Measurements from ENCODE around the gene TAF1.

Gene TAF1

DNA sequence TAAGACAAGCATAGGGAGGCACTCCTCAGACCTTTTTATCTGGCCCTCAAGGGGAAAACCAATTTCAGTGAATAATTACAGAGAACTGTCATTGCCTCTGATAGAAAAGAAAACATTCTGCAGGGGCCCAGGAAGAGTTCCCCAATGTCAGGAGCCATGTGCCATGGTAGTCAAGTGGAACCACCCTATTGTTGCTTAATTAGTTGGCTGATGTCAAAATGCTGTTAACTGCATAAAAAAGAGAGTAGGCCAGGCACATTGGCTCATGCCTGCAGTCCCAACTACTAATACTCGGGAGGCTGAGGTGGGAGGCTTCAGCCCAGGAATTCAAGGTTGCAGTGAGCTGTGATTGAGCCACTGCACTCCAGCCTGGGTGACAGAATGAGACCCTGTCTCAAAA lies 138.2 kb downstream of the TAF1 start:
- TF ChIP-seq, protein P1, sequence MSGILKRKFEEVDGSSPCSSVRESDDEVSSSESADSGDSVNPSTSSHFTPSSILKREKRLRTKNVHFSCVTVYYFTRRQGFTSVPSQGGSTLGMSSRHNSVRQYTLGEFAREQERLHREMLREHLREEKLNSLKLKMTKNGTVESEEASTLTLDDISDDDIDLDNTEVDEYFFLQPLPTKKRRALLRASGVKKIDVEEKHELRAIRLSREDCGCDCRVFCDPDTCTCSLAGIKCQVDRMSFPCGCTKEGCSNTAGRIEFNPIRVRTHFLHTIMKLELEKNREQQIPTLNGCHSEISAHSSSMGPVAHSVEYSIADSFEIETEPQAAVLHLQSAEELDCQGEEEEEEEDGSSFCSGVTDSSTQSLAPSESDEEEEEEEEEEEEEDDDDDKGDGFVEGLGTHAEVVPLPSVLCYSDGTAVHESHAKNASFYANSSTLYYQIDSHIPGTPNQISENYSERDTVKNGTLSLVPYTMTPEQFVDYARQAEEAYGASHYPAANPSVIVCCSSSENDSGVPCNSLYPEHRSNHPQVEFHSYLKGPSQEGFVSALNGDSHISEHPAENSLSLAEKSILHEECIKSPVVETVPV (CRISPR knock-in tag; IDR thresholded peaks at IDR 0.05): no peak
- TF ChIP-seq ZFP3 (CRISPR knock-in tag; IDR thresholded peaks at IDR 0.05) (no peak), ZNF70 (CRISPR knock-in tag; IDR thresholded peaks at IDR 0.05) (no peak), ZC3H10 (CRISPR knock-in tag; IDR thresholded peaks at IDR 0.05) (no peak), ZNF8 (CRISPR knock-in tag; IDR thresholded peaks at IDR 0.05) (no peak), RARB (CRISPR knock-in tag; IDR thresholded peaks at IDR 0.05) (no peak), OSR1 (CRISPR knock-in tag; IDR thresholded peaks at IDR 0.05) (no peak), POU6F1 (CRISPR knock-in tag; IDR thresholded peaks at IDR 0.05; ENCODE audit: borderline replicate concordance, low read depth) (no peak), TCF4 (CRISPR knock-in tag; IDR thresholded peaks at IDR 0.05; ENCODE audit: borderline replicate concordance) (no peak), ARNTL (CRISPR knock-in tag; IDR thresholded peaks at IDR 0.05; ENCODE audit: borderline replicate concordance, low read depth) (no peak), ISL1 (CRISPR knock-in tag; IDR thresholded peaks at IDR 0.05) (no peak), BACH2 (CRISPR knock-in tag; IDR thresholded peaks at IDR 0.05; ENCODE audit: borderline replicate concordance) (no peak)
- TF ChIP-seq, protein P2, sequence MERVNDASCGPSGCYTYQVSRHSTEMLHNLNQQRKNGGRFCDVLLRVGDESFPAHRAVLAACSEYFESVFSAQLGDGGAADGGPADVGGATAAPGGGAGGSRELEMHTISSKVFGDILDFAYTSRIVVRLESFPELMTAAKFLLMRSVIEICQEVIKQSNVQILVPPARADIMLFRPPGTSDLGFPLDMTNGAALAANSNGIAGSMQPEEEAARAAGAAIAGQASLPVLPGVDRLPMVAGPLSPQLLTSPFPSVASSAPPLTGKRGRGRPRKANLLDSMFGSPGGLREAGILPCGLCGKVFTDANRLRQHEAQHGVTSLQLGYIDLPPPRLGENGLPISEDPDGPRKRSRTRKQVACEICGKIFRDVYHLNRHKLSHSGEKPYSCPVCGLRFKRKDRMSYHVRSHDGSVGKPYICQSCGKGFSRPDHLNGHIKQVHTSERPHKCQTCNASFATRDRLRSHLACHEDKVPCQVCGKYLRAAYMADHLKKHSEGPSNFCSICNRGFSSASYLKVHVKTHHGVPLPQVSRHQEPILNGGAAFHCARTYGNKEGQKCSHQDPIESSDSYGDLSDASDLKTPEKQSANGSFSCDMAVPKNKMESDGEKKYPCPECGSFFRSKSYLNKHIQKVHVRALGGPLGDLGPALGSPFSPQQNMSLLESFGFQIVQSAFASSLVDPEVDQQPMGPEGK (CRISPR knock-in tag; IDR thresholded peaks at IDR 0.05; ENCODE audit: borderline replicate concordance): no peak
- no peak for ATAC-seq

DNA sequence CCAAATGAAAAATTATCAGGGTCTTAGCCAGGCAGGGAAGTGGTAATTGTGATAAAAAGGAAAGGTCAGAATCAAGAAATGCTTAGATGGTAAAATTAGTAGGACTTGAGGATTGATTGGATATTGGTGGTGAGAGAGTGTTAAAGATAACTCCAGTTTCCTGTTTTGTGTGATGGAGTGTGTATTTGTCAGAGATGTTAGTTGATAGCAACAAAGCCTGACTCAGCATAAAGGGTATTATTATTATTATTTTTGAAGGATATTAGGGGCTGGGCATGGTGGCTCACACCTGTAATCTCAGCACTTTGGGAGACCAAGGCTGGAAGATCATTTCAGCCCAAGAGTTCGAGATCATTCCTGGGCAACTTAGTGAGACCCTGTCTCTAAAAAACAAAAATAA lies 143.1 kb downstream of the TAF1 start:
- TF ChIP-seq CSDC2 (CRISPR knock-in tag; IDR thresholded peaks at IDR 0.05): no peak
- no peak for TF ChIP-seq ZNF565 (CRISPR knock-in tag; conservative IDR thresholded peaks at IDR 0.05; ENCODE audit: low read depth)
- no peak for TF ChIP-seq ZNF70 (CRISPR knock-in tag; IDR thresholded peaks at IDR 0.05)
- TF ChIP-seq, protein P1 (CRISPR knock-in tag; IDR thresholded peaks at IDR 0.05): no peak
- no peak for TF ChIP-seq RARB (CRISPR knock-in tag; IDR thresholded peaks at IDR 0.05)
- no peak for TF ChIP-seq ZC3H10 (CRISPR knock-in tag; IDR thresholded peaks at IDR 0.05)
- TF ChIP-seq SNAI2 (CRISPR knock-in tag; IDR thresholded peaks at IDR 0.05): no peak
- TF ChIP-seq, protein P3, sequence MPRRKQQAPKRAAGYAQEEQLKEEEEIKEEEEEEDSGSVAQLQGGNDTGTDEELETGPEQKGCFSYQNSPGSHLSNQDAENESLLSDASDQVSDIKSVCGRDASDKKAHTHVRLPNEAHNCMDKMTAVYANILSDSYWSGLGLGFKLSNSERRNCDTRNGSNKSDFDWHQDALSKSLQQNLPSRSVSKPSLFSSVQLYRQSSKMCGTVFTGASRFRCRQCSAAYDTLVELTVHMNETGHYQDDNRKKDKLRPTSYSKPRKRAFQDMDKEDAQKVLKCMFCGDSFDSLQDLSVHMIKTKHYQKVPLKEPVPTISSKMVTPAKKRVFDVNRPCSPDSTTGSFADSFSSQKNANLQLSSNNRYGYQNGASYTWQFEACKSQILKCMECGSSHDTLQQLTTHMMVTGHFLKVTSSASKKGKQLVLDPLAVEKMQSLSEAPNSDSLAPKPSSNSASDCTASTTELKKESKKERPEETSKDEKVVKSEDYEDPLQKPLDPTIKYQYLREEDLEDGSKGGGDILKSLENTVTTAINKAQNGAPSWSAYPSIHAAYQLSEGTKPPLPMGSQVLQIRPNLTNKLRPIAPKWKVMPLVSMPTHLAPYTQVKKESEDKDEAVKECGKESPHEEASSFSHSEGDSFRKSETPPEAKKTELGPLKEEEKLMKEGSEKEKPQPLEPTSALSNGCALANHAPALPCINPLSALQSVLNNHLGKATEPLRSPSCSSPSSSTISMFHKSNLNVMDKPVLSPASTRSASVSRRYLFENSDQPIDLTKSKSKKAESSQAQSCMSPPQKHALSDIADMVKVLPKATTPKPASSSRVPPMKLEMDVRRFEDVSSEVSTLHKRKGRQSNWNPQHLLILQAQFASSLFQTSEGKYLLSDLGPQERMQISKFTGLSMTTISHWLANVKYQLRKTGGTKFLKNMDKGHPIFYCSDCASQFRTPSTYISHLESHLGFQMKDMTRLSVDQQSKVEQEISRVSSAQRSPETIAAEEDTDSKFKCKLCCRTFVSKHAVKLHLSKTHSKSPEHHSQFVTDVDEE (CRISPR knock-in tag; IDR thresholded peaks at IDR 0.05): no peak
- no peak for TF ChIP-seq ARNTL (CRISPR knock-in tag; IDR thresholded peaks at IDR 0.05; ENCODE audit: borderline replicate concordance, low read depth)
- TF ChIP-seq BACH2 (CRISPR knock-in tag; IDR thresholded peaks at IDR 0.05; ENCODE audit: borderline replicate concordance): no peak
- no peak for TF ChIP-seq ZFP30 (CRISPR knock-in tag; IDR thresholded peaks at IDR 0.05)
- TF ChIP-seq CREB5 (CRISPR knock-in tag; IDR thresholded peaks at IDR 0.05; ENCODE audit: low read depth): no peak
- TF ChIP-seq OSR1 (CRISPR knock-in tag; IDR thresholded peaks at IDR 0.05): no peak
- TF ChIP-seq ESRRG (CRISPR knock-in tag; IDR thresholded peaks at IDR 0.05): no peak
- no peak for TF ChIP-seq ZNF8 (CRISPR knock-in tag; IDR thresholded peaks at IDR 0.05)
- TF ChIP-seq POU6F1 (CRISPR knock-in tag; IDR thresholded peaks at IDR 0.05; ENCODE audit: borderline replicate concordance, low read depth): no peak
- TF ChIP-seq GLIS3 (CRISPR knock-in tag; IDR thresholded peaks at IDR 0.05): no peak
- TF ChIP-seq, protein P2 (CRISPR knock-in tag; IDR thresholded peaks at IDR 0.05; ENCODE audit: borderline replicate concordance): no peak
- ATAC-seq: no peak

Measured in SK-N-SH treated with all-trans-retinoic acid at 6 μM for 48 hours (cell line).